CD4-positive, alpha-beta T cell treated with Interferon gamma for 1 hour (primary cell): ENCODE results near the gene SGPP1.
"Not testable (repeated sequence)": the region's sequence is repeated elsewhere in the genome, so short reads cannot be mapped to it uniquely, and the experiment has no call there.

Experiments
- DNase-seq: peaks from one replicate; pipeline ENCODE4 v3.0.0-alpha.2; 2020

The SGPP1 gene

GRCh38 chr14:63672417-63673180, 55.3 kb downstream of the SGPP1 start:
- DNase-seq = no peak

GRCh38 chr14:63671987-63672386, 55.9 kb downstream of the SGPP1 start:
- DNase-seq = no peak

GRCh38 chr14:63670692-63671091, 57.2 kb downstream of the SGPP1 start:
- no peak for DNase-seq

GRCh38 chr14:63666335-63666734, 61.5 kb downstream of the SGPP1 start:
- DNase-seq = no peak

DNA sequence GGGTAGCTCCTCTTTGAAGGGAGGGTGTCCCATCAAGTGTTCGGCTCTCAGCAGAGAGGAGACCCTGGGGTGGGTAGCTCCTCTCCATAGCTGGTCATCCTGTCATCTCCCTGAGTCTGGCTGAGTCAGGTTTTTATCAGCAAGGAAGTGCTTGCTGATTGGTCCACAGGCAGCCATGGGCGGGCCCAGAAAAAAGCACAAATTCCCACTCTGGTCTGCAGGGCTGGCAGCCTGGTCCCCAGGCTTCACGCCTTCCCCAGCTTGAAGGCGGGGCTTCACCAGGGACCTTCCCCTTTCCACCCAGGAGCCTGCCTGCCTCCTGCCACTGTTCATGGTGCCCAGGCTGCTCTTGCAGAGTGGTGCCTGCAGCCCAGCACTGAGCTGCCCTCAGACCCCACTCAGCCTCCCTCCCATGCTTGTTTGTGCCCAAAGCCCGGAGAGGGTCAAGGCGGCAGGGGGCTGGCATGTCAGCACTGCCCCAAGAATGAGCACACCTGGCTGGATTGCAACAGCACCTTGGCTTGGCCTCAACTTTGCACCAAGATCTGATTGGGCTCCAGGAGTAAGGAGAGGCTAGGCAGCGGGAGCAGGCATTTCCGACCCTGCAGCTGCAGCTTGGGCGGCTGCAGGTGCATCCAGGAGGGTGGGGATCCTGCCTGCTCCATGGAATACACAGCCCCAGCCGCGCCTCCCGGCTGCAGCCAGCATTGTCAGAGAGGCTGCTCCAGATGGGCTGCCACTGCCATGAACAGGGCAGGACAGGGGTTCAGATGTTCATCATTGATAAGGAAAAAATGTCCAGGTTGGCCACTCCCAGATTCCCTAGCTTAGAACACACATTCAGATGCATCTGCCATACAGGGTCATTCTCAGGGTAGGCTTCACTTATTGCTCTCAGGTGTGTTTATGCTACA, 64.2 kb downstream of the SGPP1 start:
- DNase-seq = no peak

DNA sequence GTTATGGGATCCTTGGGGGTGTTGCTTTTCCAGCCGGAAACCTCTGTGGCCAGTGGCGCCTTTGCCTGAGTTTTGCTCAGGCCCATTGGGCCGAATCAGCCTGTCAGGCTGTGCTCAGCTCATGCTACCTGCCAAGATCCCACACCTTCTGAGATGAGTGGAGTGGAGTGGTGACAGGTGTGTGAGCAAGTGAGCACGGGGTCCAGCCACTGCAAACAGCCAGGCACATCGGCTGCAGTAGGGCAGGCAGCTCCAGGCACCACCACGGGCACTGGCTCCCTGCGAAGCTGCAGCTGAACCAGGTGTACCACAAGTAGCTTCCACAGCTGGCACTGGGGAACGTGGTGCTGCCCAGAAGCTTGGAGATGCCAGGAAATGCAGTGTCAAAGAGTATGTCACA, 65.1 kb downstream of the SGPP1 start:
- no peak for DNase-seq

GRCh38 chr14:63661881-63662280, 66.0 kb downstream of the SGPP1 start:
- not testable (repeated sequence) for DNase-seq

DNA sequence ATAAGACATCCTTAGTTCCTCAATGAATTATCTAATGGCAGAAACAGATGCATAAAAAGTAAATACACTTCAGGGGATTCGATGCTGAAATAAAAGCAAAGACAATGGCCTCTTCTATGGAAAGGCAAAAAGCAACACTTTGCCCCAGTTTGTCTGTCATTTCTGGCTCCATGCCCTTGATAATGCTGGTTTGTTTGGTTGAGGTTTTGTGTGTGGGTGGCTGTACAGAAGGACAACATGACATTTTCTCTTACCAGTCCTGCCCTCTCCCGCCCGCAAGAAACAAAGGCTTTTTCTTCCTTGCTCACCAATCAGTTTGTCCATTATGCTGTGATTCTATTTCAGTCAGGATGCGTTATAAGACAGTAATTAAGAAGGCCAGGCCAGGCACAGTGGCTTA, 68.1 kb downstream of the SGPP1 start:
- DNase-seq = no peak

- DNase-seq = no peak
These were observed 71.7 kb downstream of the SGPP1 start for GRCh38 chr14:63656194-63656593.

DNA sequence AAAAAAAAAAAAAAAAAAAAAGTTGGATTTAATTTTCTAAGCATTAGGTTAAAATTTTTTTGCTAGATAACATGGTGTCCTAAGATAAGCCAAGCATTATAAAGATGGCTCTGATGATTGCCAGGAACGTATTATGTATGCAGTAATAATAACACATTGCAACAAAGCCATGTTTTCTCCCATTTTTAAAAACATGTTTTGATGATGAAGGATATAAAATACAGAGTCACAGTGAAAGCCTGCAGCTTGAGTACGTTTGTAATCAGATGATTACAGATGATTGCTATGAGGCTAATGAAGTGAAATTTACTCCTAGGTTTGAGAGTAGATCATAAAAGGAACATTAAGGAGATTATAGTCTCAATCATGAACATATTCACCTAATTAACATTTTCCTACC, 72.9 kb downstream of the SGPP1 start:
- DNase-seq = no peak

GRCh38 chr14:63654346-63654745, 73.5 kb downstream of the SGPP1 start:
- DNase-seq = no peak

GRCh38 chr14:63652406-63652805, 75.5 kb downstream of the SGPP1 start:
- DNase-seq = no peak

GRCh38 chr14:63650256-63650952, 77.5 kb downstream of the SGPP1 start:
- peak; percentile 61 for DNase-seq

DNA sequence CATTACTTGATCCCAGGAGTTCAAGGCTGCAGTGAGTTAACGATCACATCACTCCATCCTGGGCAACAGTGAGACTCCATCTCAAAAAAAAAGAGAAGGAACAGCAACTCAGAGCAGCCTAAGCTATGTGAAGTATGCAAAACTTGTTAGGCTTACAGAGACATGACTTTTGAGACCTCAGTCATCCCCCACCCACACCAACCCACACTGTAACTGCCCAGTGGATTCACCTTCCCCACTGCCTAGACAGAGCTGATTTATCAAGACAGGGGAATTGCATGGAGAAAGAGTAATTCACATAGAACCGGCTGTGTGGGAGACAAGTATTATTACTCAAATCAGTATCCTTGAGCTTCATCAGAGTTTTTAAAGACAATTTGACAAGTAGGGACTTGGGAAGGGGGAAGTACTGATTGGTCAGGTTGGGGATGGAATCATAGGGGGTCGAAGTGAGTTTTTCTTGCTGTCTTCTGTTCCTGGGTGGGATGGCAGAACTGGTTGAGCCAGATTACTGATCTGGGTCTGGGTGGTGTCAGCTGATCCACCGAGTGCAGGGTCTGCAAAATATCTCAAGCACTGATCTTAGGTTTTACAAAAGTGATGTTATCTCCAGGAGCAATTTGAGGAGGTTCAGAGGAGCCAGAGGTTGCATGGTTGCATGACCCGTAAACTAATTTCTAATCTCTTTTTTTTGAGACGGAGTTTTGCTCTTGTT, 80.0 kb downstream of the SGPP1 start:
- no peak for DNase-seq

- no peak for DNase-seq
These were observed 83.1 kb downstream of the SGPP1 start for GRCh38 chr14:63644741-63645140.

DNA sequence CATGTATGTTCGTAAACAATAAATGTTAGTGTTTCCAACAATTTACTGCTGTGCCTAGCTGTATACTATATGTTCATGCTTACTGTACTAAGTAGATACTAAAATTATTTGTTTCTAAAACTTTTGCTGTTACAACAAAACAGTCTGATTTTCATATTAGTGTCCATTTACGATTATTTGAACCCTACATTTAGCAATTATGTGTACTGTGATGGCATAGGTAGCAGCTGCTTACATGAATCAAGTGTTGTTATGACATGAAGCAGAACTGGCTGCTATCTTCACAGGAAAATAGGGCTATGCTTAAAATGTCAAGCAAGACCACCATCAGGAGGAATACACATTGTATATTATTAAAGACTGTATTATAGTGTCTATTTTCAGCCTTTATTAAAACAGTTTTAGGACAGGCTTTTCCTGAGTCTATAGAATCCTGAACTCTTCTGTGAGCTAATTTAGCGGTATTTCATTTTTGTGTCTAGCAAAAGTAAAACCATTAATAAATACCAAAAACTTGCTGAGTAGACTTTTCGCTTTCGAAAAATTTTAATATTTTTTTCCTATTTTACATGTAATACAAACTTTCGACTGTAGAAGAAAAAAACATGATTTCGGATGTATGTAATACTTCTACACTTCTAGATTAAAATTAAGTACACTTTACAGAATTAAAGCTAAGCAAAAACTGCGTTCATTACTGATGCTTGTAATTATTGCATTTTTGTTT, 85.0 kb downstream of the SGPP1 start:
- no peak for DNase-seq

DNA sequence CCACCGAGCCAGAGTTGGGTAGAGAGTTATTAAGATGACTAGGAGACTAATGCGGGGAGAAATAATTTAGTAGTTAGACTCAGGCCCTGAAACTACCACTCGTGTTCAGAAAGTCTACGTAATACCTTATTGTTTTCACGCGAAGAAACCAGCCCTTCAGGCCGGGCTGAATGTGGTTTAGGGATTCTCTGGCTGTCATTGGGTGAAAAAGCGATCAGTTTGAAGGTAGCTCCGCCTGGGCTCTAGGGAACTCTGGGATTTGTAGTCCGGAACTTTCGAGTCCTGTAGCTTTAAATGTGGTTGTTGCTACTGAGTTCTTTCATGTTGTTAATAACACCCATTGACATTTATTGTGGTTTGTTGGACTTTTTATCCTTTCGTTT, 85.6 kb downstream of the SGPP1 start:
- peak; percentile 89 for DNase-seq

DNA sequence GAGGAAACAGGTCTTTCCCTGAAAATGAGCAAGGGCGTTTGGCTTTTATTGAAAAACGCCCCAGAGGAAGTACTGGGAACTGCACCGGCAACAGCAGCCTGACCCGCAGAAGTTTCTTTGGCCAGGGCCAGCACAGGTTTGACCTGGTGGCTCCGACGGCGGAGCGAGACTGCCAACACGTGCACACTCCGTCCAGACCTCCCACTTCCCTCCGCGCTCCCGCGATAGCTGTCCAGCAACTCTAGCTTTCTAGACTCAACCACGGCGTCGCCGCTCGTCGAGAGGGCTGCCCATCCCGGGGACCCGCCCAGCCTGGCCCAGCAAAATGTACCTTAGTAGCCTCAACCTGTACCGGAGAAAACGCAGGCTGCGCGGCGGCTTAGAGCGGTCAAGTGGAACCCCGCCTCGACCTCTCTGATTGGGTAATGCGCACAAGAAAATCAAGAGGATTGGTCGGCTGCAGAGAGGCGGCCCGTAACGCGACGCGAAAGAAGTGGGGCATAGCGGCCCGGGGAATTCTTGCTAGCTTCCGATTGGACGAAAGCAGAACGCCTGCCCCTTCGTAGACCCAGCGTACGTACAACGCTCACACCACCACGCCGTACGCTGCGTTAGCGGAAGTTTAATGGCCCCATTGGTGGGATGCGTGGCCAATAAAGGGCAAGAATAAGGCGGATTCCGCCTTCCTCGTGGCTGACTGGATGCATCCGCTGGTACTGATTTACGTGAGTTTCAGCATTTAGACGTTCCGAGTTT, 86.2 kb downstream of the SGPP1 start, which contains the start of gene WDR89:
Gene WDR89 (minus strand): TSS at position 399 of the 756 bp plus-strand sequence. CDS start 41,929 bp downstream, outside the sequence.
- peak; percentile 98 for DNase-seq

DNA sequence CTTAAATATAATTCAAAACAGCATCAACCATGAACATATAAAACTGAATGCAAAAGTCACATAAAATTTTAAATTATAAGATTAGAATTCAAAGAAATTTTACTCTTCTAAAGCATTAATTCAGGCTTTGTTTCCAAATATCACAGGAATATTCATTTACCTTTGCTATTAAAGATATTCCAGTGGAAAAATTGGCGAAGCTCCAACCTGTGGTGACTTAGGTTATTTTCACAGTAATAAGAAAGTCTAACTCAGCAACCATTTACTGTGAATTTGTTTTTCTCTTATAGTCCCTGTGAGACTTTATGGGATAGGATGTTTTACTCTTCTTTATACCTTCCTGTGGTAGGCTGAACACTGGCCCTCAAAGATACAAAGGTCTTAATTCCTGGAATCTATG, 89.4 kb downstream of the SGPP1 start:
- no peak for DNase-seq

GRCh38 chr14:63636094-63636635, 91.7 kb downstream of the SGPP1 start:
- DNase-seq = not testable (repeated sequence)
